ENCODE measurements around the gene ARHGEF39. TPM values are rescaled to one million over a fixed set of nuclear protein-coding genes. Genes with fewer than 3 reads are reported as not detected.
"Not testable (repeated sequence)": the region's sequence is repeated elsewhere in the genome, so short reads cannot be mapped to it uniquely, and the experiment has no call there.

Gene ARHGEF39
- total and polyA plus RNA-seq, 4 donors, result 0.47 to 1.4 (median 1.3) TPM

GRCh38 chr9:35639631-35640030 is 25.4 kb downstream of the ARHGEF39 start:
- ATAC-seq (ENCODE audit: insufficient read depth, low FRiP score), result no peak
- Histone ChIP-seq H3K36me3 (ENCODE audit: control insufficient read depth in 4 of 4, insufficient read depth in 4 of 4, low read length in 4 of 4) (no peaks in the 10 kb centered on the region), H3K4me3 (no peak overlapping the region), H3K27me3 (ENCODE audit: control insufficient read depth in 3 of 3, insufficient read depth in 3 of 3, low read length in 2 of 3) (no peaks in the 10 kb centered on the region), H3K9me3 (ENCODE audit: control insufficient read depth in 4 of 4, insufficient read depth in 3 of 4, low read length in 3 of 4) (no peaks in the 10 kb centered on the region), H3K4me1 (ENCODE audit: control insufficient read depth in 5 of 5, insufficient read depth in 5 of 5, low read length in 5 of 5) (peaks cover 0 to 5% (median 0%) of the 10 kb centered on the region in 5 donors), H3K27ac (ENCODE audit: low read depth in 1 of 2, low read length in 1 of 2) (no peak overlapping the region), H3K9ac (ENCODE audit: insufficient read depth in 1 of 2, low read length in 2 of 2) (no peak overlapping the region)
- no peak for DNase-seq
- WGBS, 2 donors, result 69 to 82% methylated on average over 1 of the region's 1 CpG
- TF ChIP-seq CTCF (IDR thresholded peaks at IDR 0.05; ENCODE audit: control extremely low read depth, extremely low read depth), result no peak

- not testable (repeated sequence) for H3K27ac ChIP-seq (ENCODE audit: low read depth in 1 of 2, low read length in 1 of 2); H3K9me3 ChIP-seq (ENCODE audit: control insufficient read depth in 4 of 4, insufficient read depth in 3 of 4, low read length in 3 of 4); H3K4me3 ChIP-seq; H3K27me3 ChIP-seq (ENCODE audit: control insufficient read depth in 3 of 3, insufficient read depth in 3 of 3, low read length in 2 of 3); H3K9ac ChIP-seq (ENCODE audit: insufficient read depth in 1 of 2, low read length in 2 of 2); ATAC-seq (ENCODE audit: insufficient read depth, low FRiP score); H3K36me3 ChIP-seq (ENCODE audit: control insufficient read depth in 4 of 4, insufficient read depth in 4 of 4, low read length in 4 of 4); H3K4me1 ChIP-seq (ENCODE audit: control insufficient read depth in 5 of 5, insufficient read depth in 5 of 5, low read length in 5 of 5); DNase-seq
- WGBS, 2 donors, result 55 to 60% methylated on average over 1 of the region's 1 CpG
Measured at GRCh38 chr9:35639225-35639624, 25.8 kb downstream of the ARHGEF39 start.

- not testable (repeated sequence) for ATAC-seq (ENCODE audit: insufficient read depth, low FRiP score); H3K9ac ChIP-seq (ENCODE audit: insufficient read depth in 1 of 2, low read length in 2 of 2); H3K27me3 ChIP-seq (ENCODE audit: control insufficient read depth in 3 of 3, insufficient read depth in 3 of 3, low read length in 2 of 3); H3K4me3 ChIP-seq; H3K27ac ChIP-seq (ENCODE audit: low read depth in 1 of 2, low read length in 1 of 2); H3K9me3 ChIP-seq (ENCODE audit: control insufficient read depth in 4 of 4, insufficient read depth in 3 of 4, low read length in 3 of 4); DNase-seq; H3K36me3 ChIP-seq (ENCODE audit: control insufficient read depth in 4 of 4, insufficient read depth in 4 of 4, low read length in 4 of 4); H3K4me1 ChIP-seq (ENCODE audit: control insufficient read depth in 5 of 5, insufficient read depth in 5 of 5, low read length in 5 of 5)
- WGBS, 2 donors, result 49 to 60% methylated on average over 7 of the region's 8 CpGs
Measured at GRCh38 chr9:35638751-35639150, 26.2 kb downstream of the ARHGEF39 start.

- WGBS, 2 donors, result 97% methylated on average over 9 of the region's 9 CpGs
- not testable (repeated sequence) for H3K9ac ChIP-seq (ENCODE audit: insufficient read depth in 1 of 2, low read length in 2 of 2); H3K36me3 ChIP-seq (ENCODE audit: control insufficient read depth in 4 of 4, insufficient read depth in 4 of 4, low read length in 4 of 4); H3K27ac ChIP-seq (ENCODE audit: low read depth in 1 of 2, low read length in 1 of 2); DNase-seq; H3K9me3 ChIP-seq (ENCODE audit: control insufficient read depth in 4 of 4, insufficient read depth in 3 of 4, low read length in 3 of 4); ATAC-seq (ENCODE audit: insufficient read depth, low FRiP score); H3K4me3 ChIP-seq; H3K27me3 ChIP-seq (ENCODE audit: control insufficient read depth in 3 of 3, insufficient read depth in 3 of 3, low read length in 2 of 3); H3K4me1 ChIP-seq (ENCODE audit: control insufficient read depth in 5 of 5, insufficient read depth in 5 of 5, low read length in 5 of 5)
Measured at GRCh38 chr9:35637427-35637955, 27.5 kb downstream of the ARHGEF39 start.

- not testable (repeated sequence) for H3K27ac ChIP-seq (ENCODE audit: low read depth in 1 of 2, low read length in 1 of 2); ATAC-seq (ENCODE audit: insufficient read depth, low FRiP score); H3K4me3 ChIP-seq; H3K4me1 ChIP-seq (ENCODE audit: control insufficient read depth in 5 of 5, insufficient read depth in 5 of 5, low read length in 5 of 5); H3K27me3 ChIP-seq (ENCODE audit: control insufficient read depth in 3 of 3, insufficient read depth in 3 of 3, low read length in 2 of 3); DNase-seq; H3K9me3 ChIP-seq (ENCODE audit: control insufficient read depth in 4 of 4, insufficient read depth in 3 of 4, low read length in 3 of 4); H3K9ac ChIP-seq (ENCODE audit: insufficient read depth in 1 of 2, low read length in 2 of 2); H3K36me3 ChIP-seq (ENCODE audit: control insufficient read depth in 4 of 4, insufficient read depth in 4 of 4, low read length in 4 of 4)
- WGBS, 2 donors, result 96 to 97% methylated on average over 6 of the region's 6 CpGs
Measured at GRCh38 chr9:35636877-35637246, 28.1 kb downstream of the ARHGEF39 start.
